Fibroblast of skin of left quadriceps (primary cell): ENCODE results near the gene THAP12.

Experiments used
- DNase-seq, 2 experiments: peaks; one replicate each; pipeline ENCODE4 v3.0.0-alpha.2; 2013; ENCODE audit warnings: low read depth in 2 of 2

The THAP12 gene

GRCh38 chr11:76307396-76307795, 73.5 kb downstream of the THAP12 start:
- no peak for DNase-seq

- DNase-seq: no peak
Measured at GRCh38 chr11:76303399-76303798, 77.5 kb downstream of the THAP12 start.

GRCh38 chr11:76302996-76303395, 77.9 kb downstream of the THAP12 start:
- DNase-seq: no peak
